GM13977 (cell line): ENCODE results near the gene ADARB1.

Experiments
- DNase-seq: peaks from one replicate; pipeline ENCODE4 v3.0.0; 2012; ENCODE audit warnings: low spot score
- CTCF ChIP-seq: IDR thresholded peaks from 2 replicates; pipeline ENCODE4 v1.5.1; 2012; ENCODE audit warnings: mild to moderate bottlenecking, control low read depth; ENCODE audit not compliant: insufficient read depth; ENCODE audit errors: extremely low read depth, missing control alignments
- in situ Hi-C: fragments of 300-500 bp; cut with MboI; formaldehyde crosslinking; loops from one replicate; pipeline ENCODE4 v1.12.0; 2022; ENCODE audit warnings: low sequenced_read_pairs, low pct_unique_long_range_greater_than_20kb, mixed read lengths, inconsistent platforms; ENCODE audit not compliant: unreplicated experiment

Gene ADARB1

GRCh38 chr21:45262616-45263015, 188.2 kb downstream of the ADARB1 start:
- in situ Hi-C loops, result no loop called here
- no peak for TF ChIP-seq CTCF
- DNase-seq, result no peak

- TF ChIP-seq CTCF, result no peak
- DNase-seq, result no peak
- in situ Hi-C loops, result no loop called here
Observed at GRCh38 chr21:45263534-45263933, 189.2 kb downstream of the ADARB1 start.

GRCh38 chr21:45264146-45264911, 189.9 kb downstream of the ADARB1 start:
- no peak for TF ChIP-seq CTCF
- no peak for DNase-seq
- in situ Hi-C loops, result no loop called here

- DNase-seq, result no peak
- no peak for TF ChIP-seq CTCF
- in situ Hi-C loops, result no loop called here
Observed at GRCh38 chr21:45264912-45265515, 190.6 kb downstream of the ADARB1 start.

- in situ Hi-C loops, result no loop called here
- no peak for DNase-seq
- TF ChIP-seq CTCF, result no peak
Observed at GRCh38 chr21:45265721-45266517, 191.5 kb downstream of the ADARB1 start.

- in situ Hi-C loops, result no loop called here
- no peak for TF ChIP-seq CTCF
- no peak for DNase-seq
Observed at GRCh38 chr21:45266518-45267389, 192.4 kb downstream of the ADARB1 start.
